GM23248 (cell line): Measurements from ENCODE around the gene LRRN2. TPM values are rescaled to one million over a fixed set of nuclear protein-coding genes. Genes with fewer than 3 reads are reported as not detected.

ENCODE experiments used
- DNase-seq: peaks from one replicate; pipeline ENCODE4 v3.0.0-alpha.2; 2015
- H2AFZ ChIP-seq: fragments of 200-600 bp; sonication (generic); 2 replicates; pipeline ENCODE4 v1.6.1; 2016; ENCODE audit warnings: antibody characterized with exemption
- H3F3A ChIP-seq: fragments of 200-600 bp; sonication (generic); 2 replicates; pipeline ENCODE4 v1.6.1; 2016; ENCODE audit warnings: mild to moderate bottlenecking, antibody characterized with exemption, mixed run types; ENCODE audit not compliant: insufficient read depth
- H3K27ac ChIP-seq: fragments of 200-600 bp; sonication (generic); 2 replicates; pipeline ENCODE4 v1.5.1; 2016; ENCODE audit warnings: mild to moderate bottlenecking
- H3K27me3 ChIP-seq: fragments of 200-600 bp; sonication (generic); replicated peaks from 2 replicates; pipeline ENCODE4 v1.6.1; 2016; ENCODE audit warnings: mild to moderate bottlenecking; ENCODE audit not compliant: insufficient read depth
- H3K36me3 ChIP-seq: fragments of 200-600 bp; sonication (generic); 2 replicates; pipeline ENCODE4 v1.6.1; 2016; ENCODE audit warnings: low read depth, mild to moderate bottlenecking
- H3K4me1 ChIP-seq: fragments of 200-600 bp; sonication (generic); 2 replicates; pipeline ENCODE4 v1.6.1; 2016; ENCODE audit warnings: mild to moderate bottlenecking; ENCODE audit not compliant: insufficient read depth
- H3K4me2 ChIP-seq: fragments of 200-600 bp; sonication (generic); one replicate; pipeline ENCODE4 v1.6.1; 2016; ENCODE audit warnings: mild to moderate bottlenecking; ENCODE audit not compliant: unreplicated experiment
- H3K4me3 ChIP-seq: fragments of 200-600 bp; sonication (generic); 2 replicates; pipeline ENCODE4 v1.5.1; 2016; ENCODE audit warnings: mild to moderate bottlenecking
- H3K79me2 ChIP-seq: fragments of 200-600 bp; sonication (generic); 2 replicates; pipeline ENCODE4 v1.6.1; 2016; ENCODE audit warnings: mild to moderate bottlenecking; ENCODE audit not compliant: insufficient read depth
- H3K9ac ChIP-seq: fragments of 200-600 bp; sonication (generic); 2 replicates; pipeline ENCODE4 v1.6.1; 2016; ENCODE audit warnings: mild to moderate bottlenecking
- H3K9me2 ChIP-seq: fragments of 200-600 bp; sonication (generic); 2 replicates; pipeline ENCODE4 v1.6.1; 2016; ENCODE audit warnings: mixed run types, mild to moderate bottlenecking, moderate library complexity; ENCODE audit not compliant: insufficient read depth
- H3K9me3 ChIP-seq: fragments of 200-600 bp; sonication (generic); one replicate; pipeline ENCODE4 v1.6.1; 2017; ENCODE audit warnings: low read depth
- H4K20me1 ChIP-seq: fragments of 200-600 bp; sonication (generic); 2 replicates; pipeline ENCODE4 v1.6.0; 2016; ENCODE audit not compliant: insufficient read depth
- EZH2 ChIP-seq: fragments of 200-600 bp; sonication (generic); IDR thresholded peaks from 2 replicates; pipeline ENCODE4 v1.6.1; 2018; ENCODE audit warnings: antibody characterized with exemption, mild to moderate bottlenecking; ENCODE audit not compliant: insufficient read depth, poor library complexity, severe bottlenecking
- EZH2phosphoT487 ChIP-seq: fragments of 200-600 bp; sonication (generic); IDR thresholded peaks from 2 replicates; pipeline ENCODE4 v1.6.1; 2018; ENCODE audit warnings: antibody characterized with exemption, moderate library complexity, mild to moderate bottlenecking, low read depth; ENCODE audit not compliant: insufficient read depth
- WGBS, 2 experiments: methylation state at CpG; one replicate each; pipeline ENCODE4 v1.1.6; 2015 to 2017; ENCODE audit warnings: low lambda C conversion rate in 2 of 2, low coverage in 1 of 2; ENCODE audit errors: missing lambda C conversion rate in 2 of 2; 5-methylcytosine and 5-hydroxymethylcytosine counted together
- in situ Hi-C: fragments of 300-500 bp; cut with MboI; formaldehyde crosslinking; loops from 2 replicates; pipeline ENCODE4 v1.15.0; 2020
- polyA plus RNA-seq: library from polyadenylated mRNA; unstranded; fragments of >200 nt; fragmentation: Nextera tagmentation; extraction: Ambion mirVana; gene quantifications from 2 replicates; pipeline ENCODE4 v1.2.1, GENCODE V29; 2016
- total RNA-seq: library from RNA; depleted of rRNA; stranded (reverse); fragments of >200 nt; shearing (Covaris generic); gene quantifications from 2 replicates; pipeline ENCODE4 v1.2.3, GENCODE V29; 2014

LRRN2 gene
- total and polyA plus RNA-seq, 2 experiments from 2014 or later, result 0.22 TPM; not detected in 1

DNA sequence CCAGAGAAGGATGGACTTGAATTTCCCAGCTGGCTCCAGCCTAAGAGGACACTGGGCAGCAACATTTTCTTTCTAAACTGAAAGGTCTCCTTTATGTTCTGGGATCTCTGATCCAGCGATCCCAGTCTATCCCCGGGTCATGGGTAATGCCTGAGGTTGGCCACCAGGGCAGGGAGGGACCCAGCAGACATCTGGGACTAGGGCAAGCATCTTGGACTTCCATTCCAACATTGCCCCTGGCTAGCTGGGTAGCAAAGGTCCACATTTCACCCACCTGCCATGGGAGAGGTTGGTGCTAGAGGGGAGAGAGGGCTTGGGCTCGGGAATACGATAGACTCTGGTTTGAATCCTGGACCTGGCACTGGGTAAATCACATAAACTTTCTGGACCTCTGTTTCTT lies 84.6 kb downstream of the LRRN2 start:
- Histone ChIP-seq H3K9ac (no peak overlapping the region), H3K36me3 (no peaks in the 10 kb centered on the region), H3K9me3 (no peaks in the 10 kb centered on the region), H3K9me2 (no peaks in the 10 kb centered on the region), H3K79me2 (no peaks in the 10 kb centered on the region), H3K4me2 (no peak overlapping the region), H3K27me3 (0 out of 2 replicates have a peak, but pooled peaks cover 18% of the 10 kb centered on the region), H2AFZ (no peak overlapping the region), H4K20me1 (no peaks in the 10 kb centered on the region), H3K4me1 (no peaks in the 10 kb centered on the region), H3K4me3 (no peak overlapping the region), H3F3A (no peaks in the 10 kb centered on the region), H3K27ac (no peak overlapping the region)
- in situ Hi-C loops, result no loop called here
- DNase-seq, result no peak
- no peak for TF ChIP-seq EZH2phosphoT487
- TF ChIP-seq EZH2, result no peak
- WGBS, 2 experiments, result 96 to 97% methylated on average over 4 of the region's 4 CpGs

DNA sequence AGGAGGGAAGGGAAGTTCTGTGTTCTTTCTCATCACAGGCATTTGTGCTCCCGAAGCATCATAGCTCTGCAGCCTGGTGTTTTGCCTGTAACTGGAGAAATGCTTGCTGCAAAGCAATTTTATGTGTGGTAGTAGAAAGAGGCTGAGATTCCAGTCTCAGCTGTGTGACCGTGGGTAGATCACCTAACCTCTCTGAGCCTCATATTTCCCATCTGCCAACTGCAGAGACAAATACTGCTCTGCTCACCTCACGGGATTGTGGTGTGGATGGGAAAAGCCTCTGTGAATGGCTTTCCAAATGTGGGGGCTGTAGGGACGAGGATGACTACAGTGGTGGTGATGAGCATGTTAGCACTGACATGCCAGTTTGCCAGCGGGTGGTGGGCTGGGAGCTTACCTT lies 85.3 kb downstream of the LRRN2 start:
- Histone ChIP-seq H4K20me1 (no peaks in the 10 kb centered on the region), H3K79me2 (no peaks in the 10 kb centered on the region), H3K9me3 (no peaks in the 10 kb centered on the region), H3K27ac (no peak overlapping the region), H3K9ac (no peak overlapping the region), H3F3A (no peaks in the 10 kb centered on the region), H3K4me2 (no peak overlapping the region), H3K36me3 (no peaks in the 10 kb centered on the region), H3K4me1 (no peaks in the 10 kb centered on the region), H3K27me3 (0 out of 2 replicates have a peak, but pooled peaks cover 15% of the 10 kb centered on the region), H3K9me2 (no peaks in the 10 kb centered on the region), H2AFZ (no peak overlapping the region), H3K4me3 (no peak overlapping the region)
- in situ Hi-C loops, result no loop called here
- TF ChIP-seq EZH2 (no peak), EZH2phosphoT487 (no peak)
- WGBS, 2 experiments, result 78 to 79% methylated on average over 5 of the region's 5 CpGs
- no peak for DNase-seq

- in situ Hi-C loops, result no loop called here
- no peaks in the 10 kb centered on the region for H4K20me1 ChIP-seq
- H3K36me3 ChIP-seq, result no peaks in the 10 kb centered on the region
- 0 out of 2 replicates have a peak, but pooled peaks cover 9% of the 10 kb centered on the region for H3K27me3 ChIP-seq
- H3K9me3 ChIP-seq, result no peaks in the 10 kb centered on the region
- no peak overlapping the region for H3K4me2 ChIP-seq
- no peak for DNase-seq
- H3K4me3 ChIP-seq, result no peak overlapping the region
- H3F3A ChIP-seq, result no peaks in the 10 kb centered on the region
- H3K4me1 ChIP-seq, result no peaks in the 10 kb centered on the region
- H3K9ac ChIP-seq, result no peak overlapping the region
- WGBS, 2 experiments, result 63 to 68% methylated on average over 10 of the region's 10 CpGs
- no peak for TF ChIP-seq EZH2phosphoT487
- TF ChIP-seq EZH2, result no peak
- H3K27ac ChIP-seq, result no peak overlapping the region
- H2AFZ ChIP-seq, result no peak overlapping the region
- no peaks in the 10 kb centered on the region for H3K9me2 ChIP-seq
- H3K79me2 ChIP-seq, result no peaks in the 10 kb centered on the region
These were observed 85.9 kb downstream of the LRRN2 start for GRCh38 chr1:204599596-204599995.

- no peak for DNase-seq
- H3K79me2 ChIP-seq, result no peaks in the 10 kb centered on the region
- no peak overlapping the region for H3K27ac ChIP-seq
- H3F3A ChIP-seq, result no peaks in the 10 kb centered on the region
- H2AFZ ChIP-seq, result no peak overlapping the region
- no peaks in the 10 kb centered on the region for H4K20me1 ChIP-seq
- H3K36me3 ChIP-seq, result no peaks in the 10 kb centered on the region
- no peaks in the 10 kb centered on the region for H3K9me2 ChIP-seq
- 0 out of 2 replicates have a peak, but pooled peaks cover 6% of the 10 kb centered on the region for H3K27me3 ChIP-seq
- no peaks in the 10 kb centered on the region for H3K4me1 ChIP-seq
- WGBS, 2 experiments, result 27 to 29% methylated on average over 8 of the region's 8 CpGs
- TF ChIP-seq EZH2 (no peak), EZH2phosphoT487 (no peak)
- no peak overlapping the region for H3K4me3 ChIP-seq
- in situ Hi-C loops, result no loop called here
- no peaks in the 10 kb centered on the region for H3K9me3 ChIP-seq
- no peak overlapping the region for H3K9ac ChIP-seq
- no peak overlapping the region for H3K4me2 ChIP-seq
These were observed 86.4 kb downstream of the LRRN2 start for GRCh38 chr1:204599098-204599497.
